ENCODE data around the gene LEPROT. TPM values are rescaled to one million over a fixed set of nuclear protein-coding genes. Genes with fewer than 3 reads are reported as not detected.

The LEPROT gene
- total RNA-seq, 1 experiment from 2014 or later: 68.7 TPM

DNA sequence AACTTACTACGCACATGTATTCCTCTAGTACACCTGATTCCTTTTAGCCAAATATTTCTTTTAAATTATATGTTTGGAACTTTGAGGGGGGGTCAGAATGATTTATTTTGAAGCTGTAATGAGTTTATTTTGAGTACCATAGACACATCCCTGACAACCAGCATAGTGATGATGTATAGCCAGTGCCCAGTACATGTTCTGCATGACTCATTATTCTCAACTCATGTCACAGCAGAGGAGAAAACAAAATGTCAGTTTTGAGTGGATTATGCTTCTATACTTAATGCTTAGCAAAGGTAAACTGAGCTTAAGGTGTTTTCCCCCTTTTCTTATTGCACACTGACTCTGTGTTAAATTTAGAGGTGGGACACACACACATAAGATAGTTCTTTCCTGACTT is 22.4 kb upstream of the LEPROT start:
- Mint-ChIP-seq H3K36me3 (ENCODE audit: insufficient read depth, unreplicated experiment) (no peaks in the 10 kb centered on the region), H3K27me3 (ENCODE audit: unreplicated experiment) (no peaks in the 10 kb centered on the region), H3K27ac (ENCODE audit: unreplicated experiment) (no peak overlapping the region), H3K4me3 (ENCODE audit: low read depth, unreplicated experiment) (no peak overlapping the region), H3K4me1 (ENCODE audit: low read depth, unreplicated experiment) (no peaks in the 10 kb centered on the region), H3K9me3 (ENCODE audit: low read depth, unreplicated experiment) (no peaks in the 10 kb centered on the region)
- CTCF ChIA-PET: no interaction called here
- intact Hi-C loops (cut with micrococcal nuclease; ENCODE audit: unreplicated experiment): no loop called here
- no peak for DNase-seq
- TF ChIP-seq, protein P1, sequence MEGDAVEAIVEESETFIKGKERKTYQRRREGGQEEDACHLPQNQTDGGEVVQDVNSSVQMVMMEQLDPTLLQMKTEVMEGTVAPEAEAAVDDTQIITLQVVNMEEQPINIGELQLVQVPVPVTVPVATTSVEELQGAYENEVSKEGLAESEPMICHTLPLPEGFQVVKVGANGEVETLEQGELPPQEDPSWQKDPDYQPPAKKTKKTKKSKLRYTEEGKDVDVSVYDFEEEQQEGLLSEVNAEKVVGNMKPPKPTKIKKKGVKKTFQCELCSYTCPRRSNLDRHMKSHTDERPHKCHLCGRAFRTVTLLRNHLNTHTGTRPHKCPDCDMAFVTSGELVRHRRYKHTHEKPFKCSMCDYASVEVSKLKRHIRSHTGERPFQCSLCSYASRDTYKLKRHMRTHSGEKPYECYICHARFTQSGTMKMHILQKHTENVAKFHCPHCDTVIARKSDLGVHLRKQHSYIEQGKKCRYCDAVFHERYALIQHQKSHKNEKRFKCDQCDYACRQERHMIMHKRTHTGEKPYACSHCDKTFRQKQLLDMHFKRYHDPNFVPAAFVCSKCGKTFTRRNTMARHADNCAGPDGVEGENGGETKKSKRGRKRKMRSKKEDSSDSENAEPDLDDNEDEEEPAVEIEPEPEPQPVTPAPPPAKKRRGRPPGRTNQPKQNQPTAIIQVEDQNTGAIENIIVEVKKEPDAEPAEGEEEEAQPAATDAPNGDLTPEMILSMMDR (IDR thresholded peaks at IDR 0.05; ENCODE audit: unreplicated experiment): no peak
- no TSS peak for BruUV-seq (replicated peaks)

DNA sequence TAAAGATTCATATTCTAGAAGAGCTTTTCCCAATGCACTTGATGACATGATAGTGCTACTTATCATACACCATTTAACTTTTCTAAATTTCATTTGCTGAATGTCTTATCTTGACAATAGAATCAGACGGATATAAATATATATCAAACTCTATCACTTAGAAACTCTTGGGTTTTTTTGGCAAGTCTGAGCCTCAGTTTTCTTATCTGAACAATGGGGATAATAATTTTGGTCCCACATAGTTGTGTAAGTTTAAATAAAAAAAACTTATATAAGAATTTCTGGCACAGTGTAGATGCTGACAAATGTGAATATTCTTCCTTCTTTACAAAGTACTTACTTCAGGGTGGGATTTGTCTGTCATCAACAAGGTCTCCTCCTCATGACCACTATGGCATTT is 21.5 kb upstream of the LEPROT start:
- CTCF ChIA-PET: no interaction called here
- no peaks in the 10 kb centered on the region for H3K9me3 Mint-ChIP-seq (ENCODE audit: low read depth, unreplicated experiment)
- TF ChIP-seq, protein P1 (IDR thresholded peaks at IDR 0.05; ENCODE audit: unreplicated experiment): no peak
- no peaks in the 10 kb centered on the region for H3K36me3 Mint-ChIP-seq (ENCODE audit: insufficient read depth, unreplicated experiment)
- BruUV-seq (replicated peaks): no TSS peak
- no peaks in the 10 kb centered on the region for H3K4me1 Mint-ChIP-seq (ENCODE audit: low read depth, unreplicated experiment)
- H3K27me3 Mint-ChIP-seq (ENCODE audit: unreplicated experiment): no peaks in the 10 kb centered on the region
- H3K4me3 Mint-ChIP-seq (ENCODE audit: low read depth, unreplicated experiment): no peak overlapping the region
- intact Hi-C loops (cut with micrococcal nuclease; ENCODE audit: unreplicated experiment): no loop called here
- no peak overlapping the region for H3K27ac Mint-ChIP-seq (ENCODE audit: unreplicated experiment)
- no peak for DNase-seq

DNA sequence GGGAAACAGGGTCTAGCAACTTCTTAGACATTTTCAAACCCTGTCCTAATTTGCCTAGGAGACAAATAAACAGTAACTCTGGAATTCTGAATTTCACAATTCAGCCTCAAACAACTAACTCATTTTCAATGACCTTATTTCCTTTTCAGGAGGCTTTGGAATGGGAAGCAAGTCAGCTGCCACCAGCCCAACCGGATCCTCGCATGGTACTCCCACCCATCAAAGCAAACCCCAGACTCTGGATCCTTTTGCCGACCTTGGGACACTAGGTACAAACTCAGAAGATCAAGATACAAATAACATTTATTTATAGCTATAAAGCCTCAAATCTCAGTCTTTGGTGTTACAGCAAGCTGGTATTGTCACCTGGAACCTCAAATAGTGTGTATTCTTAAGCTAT is 18.9 kb upstream of the LEPROT start:
- no peak overlapping the region for H3K4me3 Mint-ChIP-seq (ENCODE audit: low read depth, unreplicated experiment)
- CTCF ChIA-PET: no interaction called here
- TF ChIP-seq, protein P1 (IDR thresholded peaks at IDR 0.05; ENCODE audit: unreplicated experiment): no peak
- no peak overlapping the region for H3K27ac Mint-ChIP-seq (ENCODE audit: unreplicated experiment)
- no peaks in the 10 kb centered on the region for H3K9me3 Mint-ChIP-seq (ENCODE audit: low read depth, unreplicated experiment)
- intact Hi-C loops (cut with micrococcal nuclease; ENCODE audit: unreplicated experiment): no loop called here
- BruUV-seq (replicated peaks): no TSS peak
- DNase-seq: no peak
- H3K36me3 Mint-ChIP-seq (ENCODE audit: insufficient read depth, unreplicated experiment): no peaks in the 10 kb centered on the region
- H3K4me1 Mint-ChIP-seq (ENCODE audit: low read depth, unreplicated experiment): no peaks in the 10 kb centered on the region
- H3K27me3 Mint-ChIP-seq (ENCODE audit: unreplicated experiment): no peaks in the 10 kb centered on the region

DNA sequence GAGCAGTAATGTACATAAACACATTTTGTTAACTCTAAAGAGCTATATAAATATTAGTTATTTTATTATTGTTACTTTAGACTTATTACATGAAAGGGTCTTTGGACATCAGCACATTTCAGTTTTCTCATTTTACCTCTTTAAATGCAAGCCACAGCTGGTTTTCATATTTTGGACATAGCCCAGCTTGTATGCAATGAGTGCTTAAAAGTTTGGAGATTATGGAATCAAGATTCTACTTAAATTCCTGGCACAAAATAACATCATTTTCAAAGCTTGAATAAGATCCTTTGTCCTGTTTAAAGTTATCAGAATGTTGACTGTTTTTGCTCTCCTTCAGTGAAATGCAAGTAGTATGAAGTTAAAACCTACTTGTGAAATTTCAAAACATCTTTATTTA is 15.5 kb upstream of the LEPROT start:
- CTCF ChIA-PET: no interaction called here
- no peak for DNase-seq
- no peaks in the 10 kb centered on the region for H3K9me3 Mint-ChIP-seq (ENCODE audit: low read depth, unreplicated experiment)
- no peaks in the 10 kb centered on the region for H3K4me1 Mint-ChIP-seq (ENCODE audit: low read depth, unreplicated experiment)
- no TSS peak for BruUV-seq (replicated peaks)
- H3K36me3 Mint-ChIP-seq (ENCODE audit: insufficient read depth, unreplicated experiment): peaks cover 4% of the 10 kb centered on the region
- H3K27me3 Mint-ChIP-seq (ENCODE audit: unreplicated experiment): no peaks in the 10 kb centered on the region
- no peak overlapping the region for H3K4me3 Mint-ChIP-seq (ENCODE audit: low read depth, unreplicated experiment)
- H3K27ac Mint-ChIP-seq (ENCODE audit: unreplicated experiment): no peak overlapping the region
- intact Hi-C loops (cut with micrococcal nuclease; ENCODE audit: unreplicated experiment): no loop called here
- TF ChIP-seq, protein P1 (IDR thresholded peaks at IDR 0.05; ENCODE audit: unreplicated experiment): no peak

DNA sequence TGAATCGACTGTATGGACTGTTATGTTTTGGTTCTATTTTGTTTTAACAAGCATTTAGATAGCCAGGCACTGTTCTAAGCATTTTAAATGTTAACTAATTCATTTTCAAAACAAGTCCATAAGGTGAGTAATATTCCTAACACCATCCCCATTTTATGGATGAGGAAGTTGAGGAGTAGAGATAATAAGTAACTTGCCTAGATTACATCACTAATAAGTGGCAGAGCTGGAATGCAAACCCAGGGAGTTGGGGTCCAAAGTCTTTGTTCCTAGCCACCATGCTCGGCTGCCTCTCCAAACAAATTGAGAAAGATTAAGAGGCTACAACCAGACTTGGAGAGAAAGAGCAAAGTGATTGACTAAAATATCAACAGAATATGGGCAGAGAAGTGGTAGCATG is 12.6 kb upstream of the LEPROT start:
- no peak for DNase-seq
- Mint-ChIP-seq H3K4me1 (ENCODE audit: low read depth, unreplicated experiment) (peaks cover 15% of the 10 kb centered on the region), H3K27me3 (ENCODE audit: unreplicated experiment) (no peaks in the 10 kb centered on the region), H3K4me3 (ENCODE audit: low read depth, unreplicated experiment) (no peak overlapping the region), H3K27ac (ENCODE audit: unreplicated experiment) (peak overlapping the region; percentile 24), H3K36me3 (ENCODE audit: insufficient read depth, unreplicated experiment) (peaks cover 4% of the 10 kb centered on the region), H3K9me3 (ENCODE audit: low read depth, unreplicated experiment) (no peaks in the 10 kb centered on the region)
- BruUV-seq (replicated peaks): no TSS peak
- CTCF ChIA-PET: no interaction called here
- TF ChIP-seq, protein P1 (IDR thresholded peaks at IDR 0.05; ENCODE audit: unreplicated experiment): no peak
- intact Hi-C loops (cut with micrococcal nuclease; ENCODE audit: unreplicated experiment): no loop called here

Measured in Calu3 (cell line).